Tibial artery (tissue), 4 donors: ENCODE data around the gene TP63.
A peak's percentile ranks its signal among the peaks of the same experiment; 100 is the strongest.

Experiments
- DNase-seq, 2 donors: peaks; one replicate each; pipeline ENCODE4 v3.0.0-alpha.2; 2019
- H3K27ac ChIP-seq, 2 donors: fragments of 200-600 bp; sonication (generic) in 1 of 2; 1 replicate in 1 of 2; 2 replicates in 1 of 2; pipeline ENCODE4 v1.5.1; 2018 to 2019; ENCODE audit warnings: mild to moderate bottlenecking in 1 of 2
- H3K27me3 ChIP-seq, 2 donors: fragments of 200-600 bp; sonication (generic) in 1 of 2; one replicate each; pipeline versions ENCODE4 v1.5.1 to v1.6.0; 2016 to 2019
- H3K36me3 ChIP-seq, 3 donors: fragments of 200-600 bp; sonication (generic) in 2 of 3; one replicate each; pipeline ENCODE4 v1.5.1; 2016 to 2019; ENCODE audit warnings: mild to moderate bottlenecking in 2 of 3
- H3K4me1 ChIP-seq, 4 donors: fragments of 200-600 bp; sonication (generic) in 2 of 4; 1 replicate in 3 of 4; 2 replicates in 1 of 4; pipeline ENCODE4 v1.5.1; 2016 to 2019
- H3K4me3 ChIP-seq, 2 donors: fragments of 200-600 bp; sonication (generic) in 1 of 2; 1 replicate in 1 of 2; 2 replicates in 1 of 2; pipeline ENCODE4 v1.5.1; 2018 to 2019; ENCODE audit warnings: mild to moderate bottlenecking in 2 of 2
- H3K9me3 ChIP-seq, 3 donors: fragments of 200-600 bp; sonication (generic) in 1 of 3; one replicate each; pipeline ENCODE4 v1.5.1; 2016 to 2019
- CTCF ChIP-seq, 2 experiments: fragments of 200-600 bp in 1 of 2; fragments of 450-650 bp in 1 of 2; IDR thresholded peaks; one replicate each; pipeline ENCODE4 v1.5.1; 2017 to 2019; ENCODE audit warnings: antibody characterized with exemption in 2 of 2, mild to moderate bottlenecking in 1 of 2, moderate library complexity in 1 of 2
- intact Hi-C: fragments of 100-400 bp; cut with DNase I; formaldehyde crosslinking; loops from one replicate; pipeline ENCODE4 v1.15.0; 2023; ENCODE audit warnings: low total_unique reads

Gene TP63

GRCh38 chr3:189853906-189854305, 222.7 kb downstream of the TP63 start:
- intact Hi-C loops: no loop called here
- Histone ChIP-seq H3K4me3 (no peak overlapping the region), H3K27me3 (no peaks in the 10 kb centered on the region), H3K9me3 (no peaks in the 10 kb centered on the region), H3K27ac (no peak overlapping the region), H3K4me1 (no peaks in the 10 kb centered on the region), H3K36me3 (no peaks in the 10 kb centered on the region)
- TF ChIP-seq CTCF (IDR thresholded peaks at IDR 0.05): no peak
- DNase-seq: no peak

GRCh38 chr3:189860296-189860695, 229.1 kb downstream of the TP63 start:
- TF ChIP-seq CTCF (IDR thresholded peaks at IDR 0.05): no peak

GRCh38 chr3:189862385-189862998, 231.3 kb downstream of the TP63 start:
- Histone ChIP-seq H3K9me3 (no peaks in the 10 kb centered on the region), H3K4me3 (no peak overlapping the region), H3K4me1 (peaks cover 0 to 10% (median 4%) of the 10 kb centered on the region in 4 donors), H3K27ac (peak overlapping the region; percentile 4 to 20), H3K27me3 (no peaks in the 10 kb centered on the region), H3K36me3 (no peaks in the 10 kb centered on the region)
- TF ChIP-seq CTCF (IDR thresholded peaks at IDR 0.05): no peak
- DNase-seq: no peak
- intact Hi-C loops: no loop called here

More at GRCh38 chr3:189860296-189860695, 229.1 kb downstream of the TP63 start:
- Histone ChIP-seq H3K4me3 (no peak overlapping the region), H3K27me3 (no peaks in the 10 kb centered on the region), H3K36me3 (no peaks in the 10 kb centered on the region), H3K27ac (no peak overlapping the region), H3K9me3 (no peaks in the 10 kb centered on the region), H3K4me1 (peaks cover 0 to 10% (median 4%) of the 10 kb centered on the region in 4 donors)
- intact Hi-C loops: no loop called here
- DNase-seq: no peak

- H3K27me3 ChIP-seq: no peaks in the 10 kb centered on the region
- no peaks in the 10 kb centered on the region for H3K36me3 ChIP-seq
- no peaks in the 10 kb centered on the region for H3K9me3 ChIP-seq
- intact Hi-C loops: no loop called here
- H3K27ac ChIP-seq: peak overlapping the region; percentile 4 to 20
- TF ChIP-seq CTCF (IDR thresholded peaks at IDR 0.05): no peak
- peaks cover 0 to 10% (median 4%) of the 10 kb centered on the region in 4 donors for H3K4me1 ChIP-seq
- H3K4me3 ChIP-seq: no peak overlapping the region
- no peak for DNase-seq
These were observed 231.8 kb downstream of the TP63 start for GRCh38 chr3:189863031-189863430.

GRCh38 chr3:189868061-189868460, 236.9 kb downstream of the TP63 start:
- H3K9me3 ChIP-seq: no peaks in the 10 kb centered on the region
- TF ChIP-seq CTCF (IDR thresholded peaks at IDR 0.05): no peak
- H3K27ac ChIP-seq: no peak overlapping the region
- no peak overlapping the region for H3K4me3 ChIP-seq
- H3K36me3 ChIP-seq: no peaks in the 10 kb centered on the region
- H3K27me3 ChIP-seq: no peaks in the 10 kb centered on the region
- intact Hi-C loops: no loop called here
- no peak for DNase-seq
- peaks cover 0 to 5% (median 2%) of the 10 kb centered on the region in 4 donors for H3K4me1 ChIP-seq

GRCh38 chr3:189869165-189869564, 238.0 kb downstream of the TP63 start:
- DNase-seq: no peak
- intact Hi-C loops: no loop called here
- Histone ChIP-seq H3K4me1 (no peaks in the 10 kb centered on the region), H3K27me3 (no peaks in the 10 kb centered on the region), H3K9me3 (no peaks in the 10 kb centered on the region), H3K36me3 (no peaks in the 10 kb centered on the region), H3K27ac (no peak overlapping the region), H3K4me3 (no peak overlapping the region)
- TF ChIP-seq CTCF (IDR thresholded peaks at IDR 0.05): no peak
